A673 (cell line): ENCODE measurements around the gene ZNF514. TPM values are rescaled to one million over a fixed set of nuclear protein-coding genes. Genes with fewer than 3 reads are reported as not detected.

Source experiments
- BruUV-seq: library from RNA; stranded (reverse); fragments of 400-500 nt; replicated peaks from 2 replicates; lab custom pipeline; 2021; lab: Mats Ljungman, UMichigan
- CTCF ChIA-PET: fragments of 300-600 bp; sonication (Branson Sonifier 250); formaldehyde crosslinking; loops from one replicate; lab custom pipeline; 2022; ENCODE audit warnings: antibody characterized with exemption; lab: Charles Lee
- POLR2A ChIA-PET: fragments of 300-600 bp; sonication (Branson Sonifier 250); formaldehyde crosslinking; loops from one replicate; lab custom pipeline; 2022; ENCODE audit warnings: antibody characterized with exemption; ENCODE audit not compliant: low non-redundant PET; lab: Charles Lee
- DNase-seq: peaks from one replicate; pipeline ENCODE4 v3.0.0-alpha.2; 2015; ENCODE audit warnings: low spot score
- H3K27ac ChIP-seq: fragments of 200-600 bp; sonication (generic); 2 replicates; pipeline ENCODE4 v1.5.1; 2016; ENCODE audit warnings: mixed run types, low read depth, mild to moderate bottlenecking, mixed read lengths, antibody characterized with exemption, low read length; ENCODE audit not compliant: poor library complexity, severe bottlenecking
- H3K27me3 ChIP-seq: fragments of 200-600 bp; sonication (generic); replicated peaks from 2 replicates; pipeline ENCODE4 v1.6.1; 2017; ENCODE audit warnings: mixed run types, low read depth, mild to moderate bottlenecking, mixed read lengths, antibody characterized with exemption, low read length; ENCODE audit not compliant: insufficient read depth, poor library complexity
- H3K36me3 ChIP-seq: fragments of 200-600 bp; sonication (generic); 2 replicates; pipeline ENCODE4 v1.6.1; 2016; ENCODE audit warnings: mixed run types, mild to moderate bottlenecking, mixed read lengths, antibody characterized with exemption, low read length; ENCODE audit not compliant: insufficient read depth, poor library complexity, severe bottlenecking
- H3K4me1 ChIP-seq: fragments of 200-600 bp; sonication (generic); 2 replicates; pipeline ENCODE4 v1.6.1; 2017; ENCODE audit warnings: mixed run types, mild to moderate bottlenecking, mixed read lengths, antibody characterized with exemption, low read length; ENCODE audit not compliant: insufficient read depth, poor library complexity, severe bottlenecking
- H3K4me3 ChIP-seq: fragments of 200-600 bp; sonication (generic); 2 replicates; pipeline ENCODE4 v1.5.1; 2016; ENCODE audit warnings: low read depth, mixed run types, mild to moderate bottlenecking, mixed read lengths, low read length; ENCODE audit not compliant: poor library complexity, severe bottlenecking
- H3K9me3 ChIP-seq: fragments of 200-600 bp; sonication (generic); 2 replicates; pipeline ENCODE4 v1.6.1; 2016; ENCODE audit warnings: mixed run types, low read depth, mild to moderate bottlenecking, mixed read lengths, antibody characterized with exemption, low read length; ENCODE audit not compliant: poor library complexity, severe bottlenecking
- EZH2 ChIP-seq: fragments of 200-600 bp; sonication (generic); IDR thresholded peaks from 2 replicates; pipeline ENCODE4 v1.6.1; 2017; ENCODE audit warnings: borderline replicate concordance, low read depth, mild to moderate bottlenecking, mixed read lengths, antibody characterized with exemption, low read length; ENCODE audit not compliant: poor library complexity, severe bottlenecking
- intact Hi-C: fragments of 100-400 bp; cut with micrococcal nuclease; formaldehyde crosslinking; loops from one replicate; pipeline ENCODE4 v1.10.0; 2022; ENCODE audit not compliant: unreplicated experiment
- total RNA-seq: library from RNA; stranded (reverse); gene quantifications from 2 replicates; pipeline ENCODE4 v1.2.3, GENCODE V29; 2021
- TF ChIP-seq, protein P1 (sequence below): fragments of 300-800, 200-600 bp; sonication (generic); conservative IDR thresholded peaks from 2 replicates; pipeline ENCODE4 v1.5.1; 2017; ENCODE audit warnings: low read depth, mild to moderate bottlenecking, antibody characterized with exemption, low read length, moderate library complexity, mixed read lengths

ZNF514 gene
- total RNA-seq, 1 experiment from 2014 or later: 14.4 TPM

DNA sequence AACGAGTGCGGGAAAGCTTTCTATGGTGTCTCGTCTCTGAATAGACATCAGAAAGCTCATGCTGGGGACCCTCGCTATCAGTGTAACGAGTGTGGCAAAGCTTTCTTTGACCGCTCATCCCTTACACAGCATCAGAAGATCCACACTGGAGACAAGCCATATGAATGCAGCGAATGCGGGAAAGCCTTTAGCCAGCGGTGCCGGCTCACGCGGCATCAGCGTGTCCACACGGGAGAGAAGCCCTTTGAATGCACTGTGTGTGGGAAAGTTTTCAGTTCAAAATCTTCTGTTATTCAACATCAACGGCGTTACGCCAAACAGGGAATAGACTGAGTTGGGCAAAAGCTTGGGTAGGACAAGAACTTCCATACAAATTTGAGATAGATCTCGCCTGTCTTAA is 22.1 kb upstream of the ZNF514 start:
- Histone ChIP-seq H3K27ac (no peak overlapping the region), H3K27me3 (no peaks in the 10 kb centered on the region), H3K4me3 (no peak overlapping the region), H3K4me1 (no peaks in the 10 kb centered on the region), H3K9me3 (no peaks in the 10 kb centered on the region), H3K36me3 (peaks cover 9% of the 10 kb centered on the region)
- POLR2A ChIA-PET: no interaction called here
- TF ChIP-seq, protein P1, sequence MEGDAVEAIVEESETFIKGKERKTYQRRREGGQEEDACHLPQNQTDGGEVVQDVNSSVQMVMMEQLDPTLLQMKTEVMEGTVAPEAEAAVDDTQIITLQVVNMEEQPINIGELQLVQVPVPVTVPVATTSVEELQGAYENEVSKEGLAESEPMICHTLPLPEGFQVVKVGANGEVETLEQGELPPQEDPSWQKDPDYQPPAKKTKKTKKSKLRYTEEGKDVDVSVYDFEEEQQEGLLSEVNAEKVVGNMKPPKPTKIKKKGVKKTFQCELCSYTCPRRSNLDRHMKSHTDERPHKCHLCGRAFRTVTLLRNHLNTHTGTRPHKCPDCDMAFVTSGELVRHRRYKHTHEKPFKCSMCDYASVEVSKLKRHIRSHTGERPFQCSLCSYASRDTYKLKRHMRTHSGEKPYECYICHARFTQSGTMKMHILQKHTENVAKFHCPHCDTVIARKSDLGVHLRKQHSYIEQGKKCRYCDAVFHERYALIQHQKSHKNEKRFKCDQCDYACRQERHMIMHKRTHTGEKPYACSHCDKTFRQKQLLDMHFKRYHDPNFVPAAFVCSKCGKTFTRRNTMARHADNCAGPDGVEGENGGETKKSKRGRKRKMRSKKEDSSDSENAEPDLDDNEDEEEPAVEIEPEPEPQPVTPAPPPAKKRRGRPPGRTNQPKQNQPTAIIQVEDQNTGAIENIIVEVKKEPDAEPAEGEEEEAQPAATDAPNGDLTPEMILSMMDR: no peak
- no peak for TF ChIP-seq EZH2
- BruUV-seq: no TSS peak
- intact Hi-C loops: no loop called here
- CTCF ChIA-PET: no interaction called here
- DNase-seq: no peak

DNA sequence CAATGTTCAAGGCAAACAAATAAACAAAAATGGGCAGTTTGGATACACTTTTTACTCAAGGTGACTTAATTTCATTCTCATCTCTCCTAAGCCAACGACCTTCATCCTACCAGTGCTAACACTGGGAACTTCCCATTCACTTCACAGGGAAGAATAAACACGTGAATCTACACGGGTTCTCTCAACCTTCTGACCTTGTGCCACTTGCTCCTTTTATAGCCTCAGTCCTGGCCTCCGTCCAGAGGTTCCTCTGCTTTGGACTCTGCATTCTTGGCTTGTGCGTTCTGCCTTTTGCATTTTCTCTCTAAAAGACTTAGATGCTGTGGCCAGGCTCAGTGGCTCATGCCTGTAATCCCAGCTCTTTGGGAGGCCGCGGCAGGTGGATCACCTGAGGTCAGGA is 19.8 kb upstream of the ZNF514 start:
- POLR2A ChIA-PET: no interaction called here
- Histone ChIP-seq H3K4me3 (no peak overlapping the region), H3K4me1 (no peaks in the 10 kb centered on the region), H3K27ac (no peak overlapping the region), H3K36me3 (peaks cover 9% of the 10 kb centered on the region), H3K27me3 (no peaks in the 10 kb centered on the region), H3K9me3 (no peaks in the 10 kb centered on the region)
- TF ChIP-seq, protein P1: no peak
- TF ChIP-seq EZH2: no peak
- BruUV-seq: no TSS peak
- CTCF ChIA-PET: no interaction called here
- intact Hi-C loops: no loop called here
- DNase-seq: no peak

DNA sequence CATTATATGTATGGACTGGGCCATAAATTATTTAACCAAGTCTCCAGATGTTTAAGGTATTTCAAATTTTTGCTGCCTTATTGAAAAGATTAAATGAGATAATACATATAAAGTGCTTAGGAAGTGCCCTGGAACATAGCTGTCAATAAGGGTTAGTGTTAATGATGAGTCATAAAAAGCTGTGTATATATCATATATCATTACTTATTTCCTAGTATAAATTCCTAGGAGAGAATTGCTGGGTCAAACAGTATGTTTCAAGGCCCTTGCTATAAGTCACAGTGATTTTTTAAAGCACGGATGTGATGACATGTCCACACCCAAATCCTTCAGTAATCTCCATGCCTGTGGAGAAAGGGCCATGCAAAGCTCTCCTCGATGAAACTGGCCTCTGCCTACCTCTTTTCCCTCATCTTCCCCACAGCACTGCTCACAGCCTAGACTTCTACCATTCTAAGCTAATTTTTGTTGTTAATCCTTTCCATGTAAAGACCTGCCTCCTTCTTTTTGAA is 14.4 kb upstream of the ZNF514 start:
- Histone ChIP-seq H3K36me3 (no peaks in the 10 kb centered on the region), H3K4me1 (no peaks in the 10 kb centered on the region), H3K9me3 (no peaks in the 10 kb centered on the region), H3K4me3 (no peak overlapping the region), H3K27me3 (no peaks in the 10 kb centered on the region), H3K27ac (no peak overlapping the region)
- no peak for DNase-seq
- no TSS peak for BruUV-seq
- POLR2A ChIA-PET: no interaction called here
- CTCF ChIA-PET: no interaction called here
- intact Hi-C loops: no loop called here
- TF ChIP-seq, protein P1: no peak
- no peak for TF ChIP-seq EZH2
